Breast epithelium (tissue), 3 donors: Measurements from ENCODE around the gene SETD4.

Experiments used
- CTCF ChIP-seq, 3 donors: fragments of 450-650 bp; IDR thresholded peaks; one replicate each; pipeline ENCODE4 v1.5.1; 2016 to 2017; ENCODE audit warnings: antibody characterized with exemption in 3 of 3, mild to moderate bottlenecking in 3 of 3, moderate library complexity in 3 of 3
- POLR2A ChIP-seq: fragments of 450-650 bp; IDR thresholded peaks from one replicate; pipeline ENCODE4 v1.6.1; 2016; ENCODE audit warnings: antibody characterized with exemption, mild to moderate bottlenecking, moderate library complexity
- POLR2AphosphoS5 ChIP-seq, 3 donors: sonication (generic); formaldehyde crosslinking; IDR thresholded peaks; one replicate each; pipeline ENCODE4 v1.6.1; 2017; ENCODE audit warnings: antibody characterized with exemption in 3 of 3

- TF ChIP-seq CTCF (IDR thresholded peaks at IDR 0.05) (no peak), POLR2A (no peak), POLR2AphosphoS5 (IDR thresholded peaks at IDR 0.05) (no peak)
Measured at GRCh38 chr21:36098182-36098532, 37.8 kb upstream of the SETD4 start.
